Thyroid gland (tissue), 4 donors: ENCODE measurements around the gene ANTXR1.

Experiments used
- POLR2A ChIP-seq, 2 donors: fragments of 450-650 bp; IDR thresholded peaks; one replicate each; pipeline ENCODE4 v1.6.1; 2017; ENCODE audit warnings: antibody characterized with exemption in 2 of 2, mild to moderate bottlenecking in 2 of 2, moderate library complexity in 1 of 2
- TF ChIP-seq, protein P1 (sequence below), 6 experiments: fragments of 200-600 bp in 3 of 6; fragments of 450-650 bp in 3 of 6; sonication (generic) in 3 of 6; IDR thresholded peaks; one replicate each; pipeline ENCODE4 v1.5.1; 2016 to 2019; ENCODE audit warnings: antibody characterized with exemption in 6 of 6, mild to moderate bottlenecking in 2 of 6, inconsistent platforms in 1 of 6, moderate library complexity in 1 of 6

- no peak for TF ChIP-seq POLR2A (IDR thresholded peaks at IDR 0.05)
- TF ChIP-seq, protein P1, sequence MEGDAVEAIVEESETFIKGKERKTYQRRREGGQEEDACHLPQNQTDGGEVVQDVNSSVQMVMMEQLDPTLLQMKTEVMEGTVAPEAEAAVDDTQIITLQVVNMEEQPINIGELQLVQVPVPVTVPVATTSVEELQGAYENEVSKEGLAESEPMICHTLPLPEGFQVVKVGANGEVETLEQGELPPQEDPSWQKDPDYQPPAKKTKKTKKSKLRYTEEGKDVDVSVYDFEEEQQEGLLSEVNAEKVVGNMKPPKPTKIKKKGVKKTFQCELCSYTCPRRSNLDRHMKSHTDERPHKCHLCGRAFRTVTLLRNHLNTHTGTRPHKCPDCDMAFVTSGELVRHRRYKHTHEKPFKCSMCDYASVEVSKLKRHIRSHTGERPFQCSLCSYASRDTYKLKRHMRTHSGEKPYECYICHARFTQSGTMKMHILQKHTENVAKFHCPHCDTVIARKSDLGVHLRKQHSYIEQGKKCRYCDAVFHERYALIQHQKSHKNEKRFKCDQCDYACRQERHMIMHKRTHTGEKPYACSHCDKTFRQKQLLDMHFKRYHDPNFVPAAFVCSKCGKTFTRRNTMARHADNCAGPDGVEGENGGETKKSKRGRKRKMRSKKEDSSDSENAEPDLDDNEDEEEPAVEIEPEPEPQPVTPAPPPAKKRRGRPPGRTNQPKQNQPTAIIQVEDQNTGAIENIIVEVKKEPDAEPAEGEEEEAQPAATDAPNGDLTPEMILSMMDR (IDR thresholded peaks at IDR 0.05) = no peak
Measured at GRCh38 chr2:69125816-69126215, 112.8 kb downstream of the ANTXR1 start.
